ENCODE measurements around the gene MAB21L3.

Gene MAB21L3

GRCh38 chr1:116110567-116111523 lies at the start of gene MAB21L3:
TSS of gene MAB21L3 (plus strand) at chr1:116111399. CDS start at chr1:116112616, 1,217 bp downstream.
- H3K4me3 ChIP-seq (ENCODE audit: low read depth, low read length), result no peak within 1 kb of the TSS
- no peak for TF ChIP-seq CTCF (IDR thresholded peaks at IDR 0.05; ENCODE audit: borderline replicate concordance, insufficient read depth, low read depth, low read length)

- no peak overlapping the region for H3K4me3 ChIP-seq (ENCODE audit: low read depth, low read length)
- no peak for TF ChIP-seq CTCF (IDR thresholded peaks at IDR 0.05; ENCODE audit: borderline replicate concordance, insufficient read depth, low read depth, low read length)
These were observed 49.0 kb upstream of the MAB21L3 start for GRCh38 chr1:116062201-116062600.

- no peak overlapping the region for H3K4me3 ChIP-seq (ENCODE audit: low read depth, low read length)
- TF ChIP-seq CTCF (IDR thresholded peaks at IDR 0.05; ENCODE audit: borderline replicate concordance, insufficient read depth, low read depth, low read length), result no peak
These were observed 46.6 kb upstream of the MAB21L3 start for GRCh38 chr1:116064616-116065015.

- H3K4me3 ChIP-seq (ENCODE audit: low read depth, low read length), result no peak overlapping the region
- no peak for TF ChIP-seq CTCF (IDR thresholded peaks at IDR 0.05; ENCODE audit: borderline replicate concordance, insufficient read depth, low read depth, low read length)
These were observed 44.2 kb upstream of the MAB21L3 start for GRCh38 chr1:116066868-116067565.

- TF ChIP-seq CTCF (IDR thresholded peaks at IDR 0.05; ENCODE audit: borderline replicate concordance, insufficient read depth, low read depth, low read length), result no peak
- no peak overlapping the region for H3K4me3 ChIP-seq (ENCODE audit: low read depth, low read length)
These were observed 43.7 kb upstream of the MAB21L3 start for GRCh38 chr1:116067566-116067890.

- no peak overlapping the region for H3K4me3 ChIP-seq (ENCODE audit: low read depth, low read length)
- no peak for TF ChIP-seq CTCF (IDR thresholded peaks at IDR 0.05; ENCODE audit: borderline replicate concordance, insufficient read depth, low read depth, low read length)
These were observed 35.6 kb upstream of the MAB21L3 start for GRCh38 chr1:116075575-116075974.

All from GM12875 (cell line).